ENCODE data around the gene FKBP9. TPM values are rescaled to one million over a fixed set of nuclear protein-coding genes. Genes with fewer than 3 reads are reported as not detected.
"Not testable (repeated sequence)": the region's sequence is repeated elsewhere in the genome, so short reads cannot be mapped to it uniquely, and the experiment has no call there.

FKBP9 gene
- total RNA-seq, 1 experiment from 2014 or later = 11.1 TPM

GRCh38 chr7:32991975-32992700, 34.9 kb downstream of the FKBP9 start:
- H3K27ac Mint-ChIP-seq; H4K5ac ChIP-seq (ENCODE audit: insufficient read length, low read depth, low read length); H3K27me3 Mint-ChIP-seq (ENCODE audit: low read depth); H3K4me3 Mint-ChIP-seq; H3T11ph ChIP-seq (ENCODE audit: low read length); H3K14ac ChIP-seq (ENCODE audit: insufficient read depth, low read length); H4K8ac ChIP-seq (replicated peaks; ENCODE audit: insufficient read length, low read depth, low read length); H3K27ac ChIP-seq (ENCODE audit: insufficient read length, low read depth, low read length); H3K23ac ChIP-seq (ENCODE audit: insufficient read length, low read depth, low read length); H2BK120ac ChIP-seq (ENCODE audit: low read depth, low read length, poor library complexity, severe bottlenecking); H3K56ac ChIP-seq (ENCODE audit: insufficient read length, low read depth, low read length); H4K20me1 ChIP-seq (ENCODE audit: control insufficient read depth, insufficient read depth, insufficient read length); H2AFZ ChIP-seq (ENCODE audit: low read length); H3K9ac ChIP-seq (ENCODE audit: extremely low read depth, insufficient read length, low read length); H3K18ac ChIP-seq (ENCODE audit: insufficient read length, low read depth, low read length); H3K36me3 Mint-ChIP-seq (ENCODE audit: insufficient read depth in 1 of 3, low read depth in 3 of 3); H2BK15ac ChIP-seq (ENCODE audit: low read depth, low read length); H3K4me1 ChIP-seq (ENCODE audit: insufficient read depth, low read length); H3K79me2 ChIP-seq (ENCODE audit: insufficient read depth, low read length); H2AK5ac ChIP-seq (ENCODE audit: insufficient read length, low read length); H4K91ac ChIP-seq (ENCODE audit: insufficient read length, low read depth, low read length); H3K23me2 ChIP-seq (ENCODE audit: insufficient read length, low read depth, low read length, poor library complexity, severe bottlenecking); H2BK20ac ChIP-seq (ENCODE audit: low read depth, low read length, poor library complexity, severe bottlenecking); H3K9me3 ChIP-seq (ENCODE audit: control insufficient read depth, low read depth, low read length); H3K4me2 ChIP-seq (ENCODE audit: insufficient read depth, insufficient read length, low read length); H2BK12ac ChIP-seq (ENCODE audit: insufficient read length, low read depth, low read length); H3K79me1 ChIP-seq (ENCODE audit: insufficient read depth, low read depth, low read length, poor library complexity, severe bottlenecking); H3K4ac ChIP-seq (ENCODE audit: low read depth, low read length); H3K4me1 Mint-ChIP-seq; DNase-seq; H2BK5ac ChIP-seq (ENCODE audit: insufficient read length, low read length); H3K9me3 Mint-ChIP-seq; H3K27me3 ChIP-seq (ENCODE audit: insufficient read depth, low read length): not testable (repeated sequence)
- WGBS (ENCODE audit: extremely low coverage, insufficient read length, low lambda C conversion rate) = no CpG with 5 or more reads among the region's 9 CpGs

GRCh38 chr7:32992750-32993149, 35.5 kb downstream of the FKBP9 start:
- not testable (repeated sequence) for H4K5ac ChIP-seq (ENCODE audit: insufficient read length, low read depth, low read length); H2AK5ac ChIP-seq (ENCODE audit: insufficient read length, low read length); H4K91ac ChIP-seq (ENCODE audit: insufficient read length, low read depth, low read length); H3K27ac ChIP-seq (ENCODE audit: insufficient read length, low read depth, low read length); H3K4ac ChIP-seq (ENCODE audit: low read depth, low read length); H4K8ac ChIP-seq (replicated peaks; ENCODE audit: insufficient read length, low read depth, low read length); H3K18ac ChIP-seq (ENCODE audit: insufficient read length, low read depth, low read length); H2BK20ac ChIP-seq (ENCODE audit: low read depth, low read length, poor library complexity, severe bottlenecking); H3K4me3 Mint-ChIP-seq; DNase-seq; H3K9me3 ChIP-seq (ENCODE audit: control insufficient read depth, low read depth, low read length); H2AFZ ChIP-seq (ENCODE audit: low read length); H3K4me1 Mint-ChIP-seq; H3K9ac ChIP-seq (ENCODE audit: extremely low read depth, insufficient read length, low read length); H3K79me1 ChIP-seq (ENCODE audit: insufficient read depth, low read depth, low read length, poor library complexity, severe bottlenecking); H2BK12ac ChIP-seq (ENCODE audit: insufficient read length, low read depth, low read length); H3K23me2 ChIP-seq (ENCODE audit: insufficient read length, low read depth, low read length, poor library complexity, severe bottlenecking); H3K27me3 Mint-ChIP-seq (ENCODE audit: low read depth); H3K23ac ChIP-seq (ENCODE audit: insufficient read length, low read depth, low read length); H3K14ac ChIP-seq (ENCODE audit: insufficient read depth, low read length); H3K4me1 ChIP-seq (ENCODE audit: insufficient read depth, low read length); H4K20me1 ChIP-seq (ENCODE audit: control insufficient read depth, insufficient read depth, insufficient read length); H3K56ac ChIP-seq (ENCODE audit: insufficient read length, low read depth, low read length); H3K4me2 ChIP-seq (ENCODE audit: insufficient read depth, insufficient read length, low read length); H2BK5ac ChIP-seq (ENCODE audit: insufficient read length, low read length); H3K79me2 ChIP-seq (ENCODE audit: insufficient read depth, low read length); H2BK15ac ChIP-seq (ENCODE audit: low read depth, low read length); H2BK120ac ChIP-seq (ENCODE audit: low read depth, low read length, poor library complexity, severe bottlenecking); H3K27me3 ChIP-seq (ENCODE audit: insufficient read depth, low read length); H3K9me3 Mint-ChIP-seq; H3T11ph ChIP-seq (ENCODE audit: low read length); H3K27ac Mint-ChIP-seq; H3K36me3 Mint-ChIP-seq (ENCODE audit: insufficient read depth in 1 of 3, low read depth in 3 of 3)
- WGBS (ENCODE audit: extremely low coverage, insufficient read length, low lambda C conversion rate) = no CpG with 5 or more reads among the region's 6 CpGs

Data from H9 (cell line).